Lower leg skin (tissue), 4 donors: ENCODE results near the gene COMT. TPM values are rescaled to one million over a fixed set of nuclear protein-coding genes. Genes with fewer than 3 reads are reported as not detected.
A peak's percentile ranks its signal among the peaks of the same experiment; 100 is the strongest.

Source experiments
- DNase-seq, 2 donors: peaks; one replicate each; pipeline ENCODE4 v3.0.0-alpha.2; 2019; ENCODE audit warnings: low spot score in 2 of 2
- H3K4me3 ChIP-seq: fragments of 200-600 bp; sonication (generic); 2 replicates; pipeline ENCODE4 v1.5.1; 2017; ENCODE audit warnings: mild to moderate bottlenecking, low read depth; ENCODE audit not compliant: poor library complexity, severe bottlenecking
- POLR2A ChIP-seq, 2 donors: fragments of 450-650 bp; IDR thresholded peaks; one replicate each; pipeline ENCODE4 v1.6.1; 2016 to 2017; ENCODE audit warnings: antibody characterized with exemption in 2 of 2, mild to moderate bottlenecking in 1 of 2, moderate library complexity in 1 of 2
- WGBS, 2 donors: methylation state at CpG; one replicate each; pipeline ENCODE4 v1.1.5; 2018; 5-methylcytosine and 5-hydroxymethylcytosine counted together
- intact Hi-C: fragments of 100-400 bp; cut with DNase I; formaldehyde crosslinking; loops from one replicate; pipeline ENCODE4 v1.15.0; 2023; ENCODE audit warnings: low total_unique reads
- total RNA-seq, 4 donors: library from RNA; depleted of rRNA; stranded (reverse); fragments of >200 nt; gene quantifications; one replicate each; pipeline ENCODE4 v1.1.0, GENCODE V29; 2016
- TF ChIP-seq, protein P1 (sequence below), 3 donors: fragments of 450-650 bp; IDR thresholded peaks; one replicate each; pipeline ENCODE4 v1.5.1; 2016; ENCODE audit warnings: antibody characterized with exemption in 3 of 3, mild to moderate bottlenecking in 3 of 3, moderate library complexity in 2 of 3

The COMT gene
- total RNA-seq, 4 donors from 2014 or later: 224 to 306 (median 272) TPM

DNA sequence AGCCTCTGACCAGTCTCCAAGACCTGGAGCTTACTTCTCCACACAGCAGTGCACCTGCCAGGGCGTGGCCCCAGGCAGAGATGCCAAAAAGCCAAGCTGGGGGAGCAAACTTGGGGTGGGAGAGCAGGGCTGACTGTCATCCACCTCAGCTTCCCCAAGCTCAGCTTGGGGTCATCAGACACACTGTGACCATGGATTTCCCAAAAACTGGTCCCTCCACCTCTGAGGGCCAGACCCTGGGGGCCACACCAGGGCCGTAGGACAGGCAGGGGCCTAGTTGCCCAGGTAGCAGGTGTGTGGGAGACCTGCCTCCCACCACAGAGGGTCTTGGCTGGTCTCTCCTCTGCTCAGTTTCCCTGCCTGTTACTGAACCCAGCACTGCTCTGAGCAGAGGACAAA is 44.4 kb downstream of the COMT start:
- H3K4me3 ChIP-seq: no peak overlapping the region
- DNase-seq: no peak
- TF ChIP-seq, protein P1, sequence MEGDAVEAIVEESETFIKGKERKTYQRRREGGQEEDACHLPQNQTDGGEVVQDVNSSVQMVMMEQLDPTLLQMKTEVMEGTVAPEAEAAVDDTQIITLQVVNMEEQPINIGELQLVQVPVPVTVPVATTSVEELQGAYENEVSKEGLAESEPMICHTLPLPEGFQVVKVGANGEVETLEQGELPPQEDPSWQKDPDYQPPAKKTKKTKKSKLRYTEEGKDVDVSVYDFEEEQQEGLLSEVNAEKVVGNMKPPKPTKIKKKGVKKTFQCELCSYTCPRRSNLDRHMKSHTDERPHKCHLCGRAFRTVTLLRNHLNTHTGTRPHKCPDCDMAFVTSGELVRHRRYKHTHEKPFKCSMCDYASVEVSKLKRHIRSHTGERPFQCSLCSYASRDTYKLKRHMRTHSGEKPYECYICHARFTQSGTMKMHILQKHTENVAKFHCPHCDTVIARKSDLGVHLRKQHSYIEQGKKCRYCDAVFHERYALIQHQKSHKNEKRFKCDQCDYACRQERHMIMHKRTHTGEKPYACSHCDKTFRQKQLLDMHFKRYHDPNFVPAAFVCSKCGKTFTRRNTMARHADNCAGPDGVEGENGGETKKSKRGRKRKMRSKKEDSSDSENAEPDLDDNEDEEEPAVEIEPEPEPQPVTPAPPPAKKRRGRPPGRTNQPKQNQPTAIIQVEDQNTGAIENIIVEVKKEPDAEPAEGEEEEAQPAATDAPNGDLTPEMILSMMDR (IDR thresholded peaks at IDR 0.05): no peak
- intact Hi-C loops: no loop called here
- WGBS, 2 donors: 25 to 38% methylated on average over 2 of the region's 2 CpGs

DNA sequence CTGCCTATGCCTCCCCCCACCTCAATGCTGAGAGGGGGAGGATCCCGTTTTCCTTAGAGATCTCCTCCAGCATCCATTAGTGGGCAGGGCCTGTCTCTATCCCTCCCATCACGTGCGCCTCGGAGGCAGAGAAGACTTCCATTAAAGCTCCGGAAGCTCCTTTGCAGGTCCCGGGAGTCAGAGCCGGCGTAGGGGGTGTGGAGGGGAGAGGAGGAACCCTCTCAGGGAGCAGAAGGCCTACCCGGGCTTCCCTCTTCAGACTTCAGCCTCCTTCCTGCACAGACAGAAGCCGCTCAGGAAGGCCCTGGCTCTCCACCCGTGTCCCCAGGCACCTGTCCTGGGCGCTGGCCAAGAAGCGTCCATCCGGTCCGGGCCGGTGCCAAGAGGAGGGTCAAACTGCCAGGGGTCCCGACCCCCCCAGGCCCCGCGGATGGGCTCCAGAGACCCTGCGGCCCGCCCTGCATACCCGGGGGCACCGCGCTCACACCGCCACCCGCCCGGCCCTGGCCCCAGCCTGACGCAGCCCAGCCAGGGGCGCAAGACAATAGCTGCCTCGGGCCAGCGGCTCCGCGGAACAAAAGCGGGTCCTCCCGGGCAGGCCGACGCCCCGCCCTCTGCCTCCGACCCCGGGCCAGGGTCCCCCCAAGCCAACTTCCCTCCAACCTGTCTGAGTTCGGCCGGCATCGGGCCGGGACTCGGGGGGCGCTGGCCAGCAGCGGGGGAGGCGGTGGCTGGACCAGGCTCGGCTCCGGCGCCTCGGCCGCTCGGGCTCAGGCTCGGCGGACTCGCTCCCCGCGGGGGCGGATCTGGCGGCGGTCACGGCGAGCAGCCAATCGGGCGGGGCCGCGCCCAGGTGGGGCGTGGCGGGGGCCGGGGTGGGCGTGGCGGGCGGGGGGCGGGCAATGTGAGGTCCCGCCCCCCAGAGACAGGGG is 45.1 kb downstream of the COMT start:
- H3K4me3 ChIP-seq: peak overlapping the region; percentile 39
- 0% methylated on average over 11 to 46 of the region's 76 CpGs for WGBS, 2 donors
- intact Hi-C loops: no loop called here
- TF ChIP-seq, protein P1 (IDR thresholded peaks at IDR 0.05): no peak
- no peak for TF ChIP-seq POLR2A (IDR thresholded peaks at IDR 0.05)
- peak in 1 of 2 donors; percentile 95 for DNase-seq

DNA sequence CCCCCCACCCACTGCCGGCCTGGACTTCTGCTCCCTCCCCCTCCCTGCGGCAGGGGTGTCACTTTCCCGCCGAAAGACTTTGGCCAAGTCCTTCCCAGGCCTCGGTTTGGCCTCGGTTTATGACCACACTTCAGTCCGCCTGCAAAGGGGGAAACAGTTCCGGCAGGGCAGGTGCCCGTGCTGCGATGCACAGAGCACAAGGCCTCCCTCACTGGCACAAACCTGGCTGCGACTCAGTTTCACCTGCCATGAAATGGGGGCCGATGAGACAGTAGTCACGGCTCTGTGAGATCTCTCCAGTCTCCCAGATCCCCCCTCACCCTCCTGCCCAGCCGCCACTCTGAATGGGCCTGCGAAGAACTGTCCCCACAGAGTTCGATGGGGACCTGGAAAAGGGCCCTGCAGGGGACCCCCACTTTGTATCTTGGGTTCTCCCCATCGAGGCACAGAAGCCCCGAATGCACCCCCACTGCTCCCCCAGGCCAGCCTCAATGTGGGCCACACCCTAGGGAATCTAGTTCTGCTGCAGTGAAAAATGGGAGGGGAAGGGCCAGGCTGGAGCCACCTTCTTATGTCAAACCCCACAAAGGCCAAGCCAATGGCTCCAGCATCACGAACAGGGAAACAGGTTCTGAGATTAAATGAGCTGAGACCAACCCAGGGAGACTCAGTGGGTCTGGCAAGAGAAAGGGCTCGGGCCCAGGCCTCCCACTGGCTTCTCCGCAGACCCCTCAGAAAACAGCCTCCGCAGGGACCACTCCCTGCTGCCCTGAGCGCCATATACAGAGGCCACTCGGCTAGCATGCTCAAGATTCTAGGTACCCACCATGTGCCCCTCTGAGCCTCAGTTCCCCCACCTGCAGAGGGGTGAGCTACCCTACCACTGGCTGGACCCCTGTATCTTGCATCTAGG is 46.1 kb downstream of the COMT start:
- no peak overlapping the region for H3K4me3 ChIP-seq
- intact Hi-C loops: no loop called here
- 71 to 81% methylated on average over 14 to 23 of the region's 24 CpGs for WGBS, 2 donors

DNA sequence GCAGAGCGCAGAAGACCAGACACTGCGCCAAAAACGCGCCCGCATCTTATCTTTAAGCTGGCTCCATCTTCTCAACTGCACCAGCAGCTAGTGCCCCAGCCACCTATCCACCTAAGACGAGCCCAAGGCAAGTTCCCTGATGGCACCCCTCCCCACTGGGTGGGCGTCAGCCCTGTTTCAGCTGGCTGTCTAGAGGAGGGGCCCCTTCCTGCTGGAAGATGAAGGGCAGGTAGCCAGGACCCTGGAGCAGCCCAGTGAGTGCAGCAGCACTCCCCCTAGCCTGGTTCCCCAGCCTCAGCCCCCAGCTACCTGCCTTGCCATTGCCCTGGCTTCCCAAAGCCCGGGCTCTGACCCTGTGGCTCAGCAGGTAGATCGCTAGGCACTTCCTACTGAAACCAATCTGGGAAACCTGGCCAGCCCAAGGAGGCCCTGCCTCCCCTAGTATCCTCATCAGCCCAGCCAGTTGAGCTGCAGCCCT is 46.8 kb downstream of the COMT start:
- TF ChIP-seq, protein P1 (IDR thresholded peaks at IDR 0.05): no peak
- no peak for TF ChIP-seq POLR2A (IDR thresholded peaks at IDR 0.05)
- no peak overlapping the region for H3K4me3 ChIP-seq
- intact Hi-C loops: no loop called here
- WGBS, 2 donors: 85 to 89% methylated on average over 9 of the region's 9 CpGs
- no peak for DNase-seq

More for the DNA sequence above, 46.1 kb downstream of the COMT start:
- no peak for DNase-seq
- TF ChIP-seq, protein P1 (IDR thresholded peaks at IDR 0.05): no peak
- no peak for TF ChIP-seq POLR2A (IDR thresholded peaks at IDR 0.05)

DNA sequence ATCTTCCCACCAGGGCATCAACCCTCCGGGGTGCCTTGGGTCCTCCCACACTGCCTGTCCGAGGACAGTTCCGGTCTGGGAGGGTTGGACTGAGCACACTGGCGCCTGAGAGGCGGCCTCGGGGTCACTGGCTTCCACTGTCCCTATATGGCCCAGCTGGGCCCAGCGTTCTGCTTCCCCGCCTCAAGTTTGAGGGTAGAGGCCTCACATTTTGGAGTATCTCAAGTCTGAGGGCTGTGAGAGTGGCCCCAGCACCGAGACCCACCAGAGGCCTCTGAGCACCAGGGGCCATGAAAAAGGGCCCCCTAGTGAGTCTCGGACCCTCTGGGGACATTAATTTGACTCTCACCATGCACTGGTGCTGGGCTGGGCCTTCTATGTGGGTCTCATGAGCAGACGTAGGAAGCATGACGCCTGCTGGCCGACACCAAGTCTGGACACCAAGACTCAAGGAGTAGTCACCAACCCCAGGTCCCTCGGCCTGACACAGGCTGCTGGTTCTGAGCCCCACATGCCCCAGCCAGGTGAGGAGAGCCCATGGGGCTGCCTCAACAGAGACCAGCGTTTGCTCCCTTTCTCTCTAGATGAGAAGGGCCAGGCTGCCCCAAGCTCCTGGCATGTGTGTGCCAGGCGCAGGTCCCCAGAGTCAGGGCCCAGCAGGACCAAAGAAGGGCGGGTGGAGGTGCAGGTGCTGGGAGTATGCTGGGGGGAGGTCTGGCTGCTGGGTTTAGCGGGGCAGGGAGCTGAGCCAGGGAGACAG is 47.6 kb downstream of the COMT start:
- TF ChIP-seq, protein P1 (IDR thresholded peaks at IDR 0.05): no peak
- no peak for TF ChIP-seq POLR2A (IDR thresholded peaks at IDR 0.05)
- H3K4me3 ChIP-seq: no peak overlapping the region
- 83 to 97% methylated on average over 17 of the region's 18 CpGs for WGBS, 2 donors
- DNase-seq: no peak
- intact Hi-C loops: no loop called here
